Measurements from ENCODE around the gene DNER.

DNER gene

GRCh38 chr2:229612384-229612971, 101.9 kb downstream of the DNER start:
- no peak for DNase-seq (ENCODE audit: low read depth in 2 of 2)
- no peak overlapping the region for H3K4me3 ChIP-seq (replicated peaks in 1 of 2; ENCODE audit: low read depth in 2 of 2, low read length in 2 of 2)
- TF ChIP-seq, protein P1, sequence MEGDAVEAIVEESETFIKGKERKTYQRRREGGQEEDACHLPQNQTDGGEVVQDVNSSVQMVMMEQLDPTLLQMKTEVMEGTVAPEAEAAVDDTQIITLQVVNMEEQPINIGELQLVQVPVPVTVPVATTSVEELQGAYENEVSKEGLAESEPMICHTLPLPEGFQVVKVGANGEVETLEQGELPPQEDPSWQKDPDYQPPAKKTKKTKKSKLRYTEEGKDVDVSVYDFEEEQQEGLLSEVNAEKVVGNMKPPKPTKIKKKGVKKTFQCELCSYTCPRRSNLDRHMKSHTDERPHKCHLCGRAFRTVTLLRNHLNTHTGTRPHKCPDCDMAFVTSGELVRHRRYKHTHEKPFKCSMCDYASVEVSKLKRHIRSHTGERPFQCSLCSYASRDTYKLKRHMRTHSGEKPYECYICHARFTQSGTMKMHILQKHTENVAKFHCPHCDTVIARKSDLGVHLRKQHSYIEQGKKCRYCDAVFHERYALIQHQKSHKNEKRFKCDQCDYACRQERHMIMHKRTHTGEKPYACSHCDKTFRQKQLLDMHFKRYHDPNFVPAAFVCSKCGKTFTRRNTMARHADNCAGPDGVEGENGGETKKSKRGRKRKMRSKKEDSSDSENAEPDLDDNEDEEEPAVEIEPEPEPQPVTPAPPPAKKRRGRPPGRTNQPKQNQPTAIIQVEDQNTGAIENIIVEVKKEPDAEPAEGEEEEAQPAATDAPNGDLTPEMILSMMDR (IDR thresholded peaks at IDR 0.05; ENCODE audit: low read depth, low read length): no peak

DNA sequence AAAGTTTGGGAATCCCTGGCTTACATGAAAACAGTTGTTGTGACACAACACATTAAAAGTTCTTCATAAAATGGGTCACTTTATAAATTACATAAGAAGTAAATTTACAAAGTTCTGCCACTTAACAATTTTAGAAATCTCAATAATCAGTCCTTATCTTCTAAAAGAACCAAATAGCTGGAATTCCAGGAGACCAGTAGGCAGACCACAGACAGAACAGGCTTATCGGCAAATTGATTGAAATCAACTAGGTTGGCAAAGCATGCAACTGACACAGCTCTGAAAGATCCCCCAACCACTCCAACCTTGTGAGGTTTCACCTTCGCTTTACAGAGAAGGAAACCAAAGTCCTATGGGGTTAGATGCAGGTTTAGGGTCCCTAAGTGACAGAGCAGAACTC, 103.0 kb downstream of the DNER start:
- H3K4me3 ChIP-seq (replicated peaks in 1 of 2; ENCODE audit: low read depth in 2 of 2, low read length in 2 of 2): no peak overlapping the region
- TF ChIP-seq, protein P1 (IDR thresholded peaks at IDR 0.05; ENCODE audit: low read depth, low read length): no peak
- no peak for DNase-seq (ENCODE audit: low read depth in 2 of 2)

- TF ChIP-seq, protein P1 (IDR thresholded peaks at IDR 0.05; ENCODE audit: low read depth, low read length): no peak
- no peak overlapping the region for H3K4me3 ChIP-seq (replicated peaks in 1 of 2; ENCODE audit: low read depth in 2 of 2, low read length in 2 of 2)
- peak; percentile 43 to 92 for DNase-seq (ENCODE audit: low read depth in 2 of 2)
These were observed 103.5 kb downstream of the DNER start for GRCh38 chr2:229610872-229611271.

DNA sequence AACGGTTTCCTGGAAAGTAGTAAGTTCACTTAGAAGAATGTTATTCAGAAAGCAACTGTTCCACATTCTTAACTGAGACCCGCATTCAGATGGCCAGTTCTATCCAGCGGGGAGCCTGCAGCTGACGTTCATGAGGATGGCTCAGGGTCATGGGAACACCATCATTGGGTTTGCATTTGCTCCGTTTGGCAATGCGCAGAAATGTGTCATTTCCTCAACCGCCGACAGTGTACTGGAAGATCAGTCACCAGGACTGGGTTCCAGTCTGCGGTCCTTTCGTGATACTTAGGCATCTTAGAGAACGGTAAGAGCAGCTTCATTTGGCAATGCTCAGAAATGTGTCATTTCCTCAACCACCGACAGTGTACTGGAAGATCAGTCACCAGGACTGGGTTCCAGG, 104.0 kb downstream of the DNER start:
- peak; percentile 61 to 99 for DNase-seq (ENCODE audit: low read depth in 2 of 2)
- TF ChIP-seq, protein P1 (IDR thresholded peaks at IDR 0.05; ENCODE audit: low read depth, low read length): no peak
- no peak overlapping the region for H3K4me3 ChIP-seq (replicated peaks in 1 of 2; ENCODE audit: low read depth in 2 of 2, low read length in 2 of 2)

GRCh38 chr2:229601936-229602335, 112.4 kb downstream of the DNER start:
- DNase-seq (ENCODE audit: low read depth in 2 of 2): peak in 1 of 2 donors; percentile 48
- no peak overlapping the region for H3K4me3 ChIP-seq (replicated peaks in 1 of 2; ENCODE audit: low read depth in 2 of 2, low read length in 2 of 2)
- TF ChIP-seq, protein P1 (IDR thresholded peaks at IDR 0.05; ENCODE audit: low read depth, low read length): no peak

GRCh38 chr2:229601396-229601795, 113.0 kb downstream of the DNER start:
- no peak overlapping the region for H3K4me3 ChIP-seq (replicated peaks in 1 of 2; ENCODE audit: low read depth in 2 of 2, low read length in 2 of 2)
- DNase-seq (ENCODE audit: low read depth in 2 of 2): peak in 1 of 2 donors; percentile 58
- TF ChIP-seq, protein P1 (IDR thresholded peaks at IDR 0.05; ENCODE audit: low read depth, low read length): no peak

DNA sequence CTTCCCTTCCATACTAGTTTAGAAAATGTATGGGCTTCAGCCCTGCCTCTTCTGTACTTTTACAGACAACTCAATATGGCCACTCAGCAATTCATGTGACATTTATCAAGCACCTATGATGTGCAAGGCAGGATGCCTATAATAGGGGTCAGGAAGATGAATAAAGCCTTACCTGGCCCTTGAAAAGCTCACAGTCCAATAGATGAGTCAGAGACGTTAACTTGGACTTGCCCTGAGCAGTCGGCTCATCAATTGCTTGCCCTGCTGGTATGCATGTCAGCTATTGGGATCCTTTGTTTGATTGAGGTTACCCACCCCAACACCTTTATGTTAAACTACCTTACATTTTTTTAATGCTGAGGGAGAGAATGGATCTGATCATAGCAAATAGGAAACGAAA, 116.1 kb downstream of the DNER start:
- TF ChIP-seq, protein P1 (IDR thresholded peaks at IDR 0.05; ENCODE audit: low read depth, low read length): no peak

More for the DNA sequence above, 116.1 kb downstream of the DNER start:
- DNase-seq (ENCODE audit: low read depth in 2 of 2): no peak
- H3K4me3 ChIP-seq (replicated peaks in 1 of 2; ENCODE audit: low read depth in 2 of 2, low read length in 2 of 2): no peak overlapping the region

Data from cardiac fibroblast (primary cell).